Mucosa of descending colon (tissue), 3 donors: ENCODE measurements around the gene NID1. TPM values are rescaled to one million over a fixed set of nuclear protein-coding genes. Genes with fewer than 3 reads are reported as not detected.

ENCODE experiments used
- ATAC-seq: fragments of 200-7000 bp; cut with Tn5 transposase; one replicate; pipeline ENCODE4 v1.9.1; 2020; ENCODE audit warnings: mild to moderate bottlenecking, moderate library complexity
- DNase-seq, 3 donors: peaks; one replicate each; pipeline ENCODE4 v3.0.0-alpha.2; 2020
- H3K36me3 ChIP-seq: fragments of 200-600 bp; one replicate; pipeline ENCODE4 v1.8.0; 2021; ENCODE audit warnings: low read depth, mild to moderate bottlenecking
- H3K4me1 ChIP-seq: fragments of 200-600 bp; one replicate; pipeline ENCODE4 v1.8.0; 2021; ENCODE audit warnings: low read depth, mild to moderate bottlenecking
- H3K4me3 ChIP-seq: fragments of 200-600 bp; one replicate; pipeline ENCODE4 v1.8.0; 2021; ENCODE audit warnings: mild to moderate bottlenecking
- H3K9me3 ChIP-seq: fragments of 200-600 bp; one replicate; pipeline ENCODE4 v1.8.0; 2021; ENCODE audit warnings: mild to moderate bottlenecking
- CTCF ChIP-seq: fragments of 200-600 bp; IDR thresholded peaks from one replicate; pipeline ENCODE4 v1.8.0; 2022; ENCODE audit warnings: antibody characterized with exemption, mild to moderate bottlenecking
- intact Hi-C, 2 donors: fragments of 100-400 bp; cut with DNase I in 1 of 2; cut with micrococcal nuclease in 1 of 2; formaldehyde crosslinking; loops; one replicate each; pipeline versions ENCODE4 v1.11.0 to v1.11.1; 2022; cut with DNase I, micrococcal nuclease
- total RNA-seq, 3 donors: library from RNA; stranded (reverse); fragmentation: NEBNext Ultra II Directional in 2 of 3; extraction: Animal tissue kit (Norgen Biotek cat#: 25700) in 2 of 3; gene quantifications; one replicate each; pipeline versions ENCODE4 v1.2.1 to v1.2.4, GENCODE V29; 2021 to 2023
- donor health status: DM: no; HTN: no; CAD: no; lungs with moderate emphysema.
- donor health status: DM: no; HTN: no; CAD: no.
- donor health status: DM: no; HTN: yes; CAD: no.

NID1 gene
- total RNA-seq, 3 donors from 2014 or later, result 7.2 to 118 (median 36.7) TPM

GRCh38 chr1:235939480-235939775 is 125.5 kb downstream of the NID1 start:
- ATAC-seq (no peak), DNase-seq (no peak)
- intact Hi-C loops, result no loop called here
- Histone ChIP-seq H3K4me3 (no peak overlapping the region), H3K36me3 (no peaks in the 10 kb centered on the region), H3K4me1 (no peaks in the 10 kb centered on the region), H3K9me3 (no peaks in the 10 kb centered on the region)
- TF ChIP-seq CTCF, result no peak

- intact Hi-C loops, result no loop called here
- ATAC-seq, result peak; percentile 62
- no peaks in the 10 kb centered on the region for H3K4me1 ChIP-seq
Observed at GRCh38 chr1:235938709-235939479, 126.0 kb downstream of the NID1 start.

GRCh38 chr1:235937123-235937522 is 127.8 kb downstream of the NID1 start:
- Histone ChIP-seq H3K36me3 (no peaks in the 10 kb centered on the region), H3K9me3 (no peaks in the 10 kb centered on the region), H3K4me1 (peaks cover under 1% of the 10 kb centered on the region), H3K4me3 (no peak overlapping the region)
- intact Hi-C loops, result no loop called here
- no peak for DNase-seq
- no peak for ATAC-seq
- no peak for TF ChIP-seq CTCF

More at GRCh38 chr1:235938709-235939479, 126.0 kb downstream of the NID1 start:
- no peak for DNase-seq
- Histone ChIP-seq H3K4me3 (no peak overlapping the region), H3K9me3 (no peaks in the 10 kb centered on the region), H3K36me3 (no peaks in the 10 kb centered on the region)
- TF ChIP-seq CTCF, result no peak

- TF ChIP-seq CTCF, result no peak
- Histone ChIP-seq H3K36me3 (no peaks in the 10 kb centered on the region), H3K4me1 (peaks cover 5% of the 10 kb centered on the region), H3K4me3 (no peak overlapping the region), H3K9me3 (no peaks in the 10 kb centered on the region)
- intact Hi-C loops, result no loop called here
- ATAC-seq (no peak), DNase-seq (no peak)
Observed at GRCh38 chr1:235935235-235936225, 129.4 kb downstream of the NID1 start.

- Histone ChIP-seq H3K4me3 (no peak overlapping the region), H3K9me3 (no peaks in the 10 kb centered on the region), H3K4me1 (peaks cover 5% of the 10 kb centered on the region), H3K36me3 (no peaks in the 10 kb centered on the region)
- no peak for TF ChIP-seq CTCF
- intact Hi-C loops, result no loop called here
- DNase-seq, result no peak
- no peak for ATAC-seq
Observed at GRCh38 chr1:235933766-235934116, 131.1 kb downstream of the NID1 start.
